Measurements from ENCODE around the gene SCARB1.

DNA sequence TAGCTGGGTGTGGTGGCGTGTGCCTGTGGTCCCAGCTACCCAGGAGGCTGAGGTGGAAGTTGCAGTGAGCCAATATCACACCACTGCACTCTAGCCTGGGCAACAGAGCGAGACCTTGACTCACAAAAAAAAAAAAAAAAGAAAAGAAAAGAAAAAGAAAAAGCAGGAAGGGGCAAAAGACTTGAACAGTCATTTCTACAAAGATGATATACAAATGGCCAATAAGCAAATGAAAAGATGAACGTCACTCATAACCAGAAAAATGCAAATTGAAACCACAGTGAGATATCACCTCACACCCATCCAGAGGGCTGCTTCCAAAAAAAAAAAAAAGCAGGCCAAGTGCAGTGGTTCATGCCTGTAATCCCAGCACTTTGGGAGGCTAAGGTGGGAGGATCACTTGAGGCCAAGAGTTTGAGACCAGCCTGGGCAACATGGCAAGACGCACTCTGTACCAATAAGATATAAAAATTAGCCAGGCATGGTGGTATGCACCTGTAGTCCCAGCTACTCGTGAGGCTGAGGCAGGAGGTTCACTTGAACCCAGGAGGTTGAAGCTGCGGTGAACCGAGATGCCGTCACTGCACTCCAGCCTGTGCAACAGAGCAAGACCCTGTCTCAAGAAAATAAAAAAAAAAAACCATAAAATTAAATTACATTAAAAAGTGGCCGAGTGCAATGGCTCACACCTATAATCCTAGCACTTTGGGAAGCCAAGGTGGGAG lies 30.3 kb upstream of the SCARB1 start:
- TF ChIP-seq NFIC (IDR thresholded peaks at IDR 0.05), result no peak
- TF ChIP-seq, protein P1, sequence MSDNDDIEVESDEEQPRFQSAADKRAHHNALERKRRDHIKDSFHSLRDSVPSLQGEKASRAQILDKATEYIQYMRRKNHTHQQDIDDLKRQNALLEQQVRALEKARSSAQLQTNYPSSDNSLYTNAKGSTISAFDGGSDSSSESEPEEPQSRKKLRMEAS (IDR thresholded peaks at IDR 0.05), result no peak
- TF ChIP-seq EGR1 (IDR thresholded peaks at IDR 0.05), result no peak
- no peak for TF ChIP-seq EP300 (IDR thresholded peaks at IDR 0.05; ENCODE audit: borderline replicate concordance)
- TF ChIP-seq, protein P2, sequence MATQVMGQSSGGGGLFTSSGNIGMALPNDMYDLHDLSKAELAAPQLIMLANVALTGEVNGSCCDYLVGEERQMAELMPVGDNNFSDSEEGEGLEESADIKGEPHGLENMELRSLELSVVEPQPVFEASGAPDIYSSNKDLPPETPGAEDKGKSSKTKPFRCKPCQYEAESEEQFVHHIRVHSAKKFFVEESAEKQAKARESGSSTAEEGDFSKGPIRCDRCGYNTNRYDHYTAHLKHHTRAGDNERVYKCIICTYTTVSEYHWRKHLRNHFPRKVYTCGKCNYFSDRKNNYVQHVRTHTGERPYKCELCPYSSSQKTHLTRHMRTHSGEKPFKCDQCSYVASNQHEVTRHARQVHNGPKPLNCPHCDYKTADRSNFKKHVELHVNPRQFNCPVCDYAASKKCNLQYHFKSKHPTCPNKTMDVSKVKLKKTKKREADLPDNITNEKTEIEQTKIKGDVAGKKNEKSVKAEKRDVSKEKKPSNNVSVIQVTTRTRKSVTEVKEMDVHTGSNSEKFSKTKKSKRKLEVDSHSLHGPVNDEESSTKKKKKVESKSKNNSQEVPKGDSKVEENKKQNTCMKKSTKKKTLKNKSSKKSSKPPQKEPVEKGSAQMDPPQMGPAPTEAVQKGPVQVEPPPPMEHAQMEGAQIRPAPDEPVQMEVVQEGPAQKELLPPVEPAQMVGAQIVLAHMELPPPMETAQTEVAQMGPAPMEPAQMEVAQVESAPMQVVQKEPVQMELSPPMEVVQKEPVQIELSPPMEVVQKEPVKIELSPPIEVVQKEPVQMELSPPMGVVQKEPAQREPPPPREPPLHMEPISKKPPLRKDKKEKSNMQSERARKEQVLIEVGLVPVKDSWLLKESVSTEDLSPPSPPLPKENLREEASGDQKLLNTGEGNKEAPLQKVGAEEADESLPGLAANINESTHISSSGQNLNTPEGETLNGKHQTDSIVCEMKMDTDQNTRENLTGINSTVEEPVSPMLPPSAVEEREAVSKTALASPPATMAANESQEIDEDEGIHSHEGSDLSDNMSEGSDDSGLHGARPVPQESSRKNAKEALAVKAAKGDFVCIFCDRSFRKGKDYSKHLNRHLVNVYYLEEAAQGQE (IDR thresholded peaks at IDR 0.05; ENCODE audit: low read depth), result no peak
- no peak for TF ChIP-seq FOXM1 (IDR thresholded peaks at IDR 0.05; ENCODE audit: borderline replicate concordance, low read depth)
- TF ChIP-seq RAD21 (IDR thresholded peaks at IDR 0.05; ENCODE audit: low read depth), result no peak
- no peak for TF ChIP-seq CEBPB (IDR thresholded peaks at IDR 0.05)
- TF ChIP-seq TEAD4 (IDR thresholded peaks at IDR 0.05), result no peak
- TF ChIP-seq, protein P3, sequence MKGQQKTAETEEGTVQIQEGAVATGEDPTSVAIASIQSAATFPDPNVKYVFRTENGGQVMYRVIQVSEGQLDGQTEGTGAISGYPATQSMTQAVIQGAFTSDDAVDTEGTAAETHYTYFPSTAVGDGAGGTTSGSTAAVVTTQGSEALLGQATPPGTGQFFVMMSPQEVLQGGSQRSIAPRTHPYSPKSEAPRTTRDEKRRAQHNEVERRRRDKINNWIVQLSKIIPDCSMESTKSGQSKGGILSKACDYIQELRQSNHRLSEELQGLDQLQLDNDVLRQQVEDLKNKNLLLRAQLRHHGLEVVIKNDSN (IDR thresholded peaks at IDR 0.05), result no peak

Data from Ishikawa (cell line).